GM21786 (cell line): ENCODE data around the gene HMGN1.

Experiments used
- ATAC-seq: cut with Tn5 transposase; IDR thresholded peaks from one replicate; pipeline ENCODE4 v1.9.1; 2021; ENCODE audit not compliant: unreplicated experiment

The HMGN1 gene

DNA sequence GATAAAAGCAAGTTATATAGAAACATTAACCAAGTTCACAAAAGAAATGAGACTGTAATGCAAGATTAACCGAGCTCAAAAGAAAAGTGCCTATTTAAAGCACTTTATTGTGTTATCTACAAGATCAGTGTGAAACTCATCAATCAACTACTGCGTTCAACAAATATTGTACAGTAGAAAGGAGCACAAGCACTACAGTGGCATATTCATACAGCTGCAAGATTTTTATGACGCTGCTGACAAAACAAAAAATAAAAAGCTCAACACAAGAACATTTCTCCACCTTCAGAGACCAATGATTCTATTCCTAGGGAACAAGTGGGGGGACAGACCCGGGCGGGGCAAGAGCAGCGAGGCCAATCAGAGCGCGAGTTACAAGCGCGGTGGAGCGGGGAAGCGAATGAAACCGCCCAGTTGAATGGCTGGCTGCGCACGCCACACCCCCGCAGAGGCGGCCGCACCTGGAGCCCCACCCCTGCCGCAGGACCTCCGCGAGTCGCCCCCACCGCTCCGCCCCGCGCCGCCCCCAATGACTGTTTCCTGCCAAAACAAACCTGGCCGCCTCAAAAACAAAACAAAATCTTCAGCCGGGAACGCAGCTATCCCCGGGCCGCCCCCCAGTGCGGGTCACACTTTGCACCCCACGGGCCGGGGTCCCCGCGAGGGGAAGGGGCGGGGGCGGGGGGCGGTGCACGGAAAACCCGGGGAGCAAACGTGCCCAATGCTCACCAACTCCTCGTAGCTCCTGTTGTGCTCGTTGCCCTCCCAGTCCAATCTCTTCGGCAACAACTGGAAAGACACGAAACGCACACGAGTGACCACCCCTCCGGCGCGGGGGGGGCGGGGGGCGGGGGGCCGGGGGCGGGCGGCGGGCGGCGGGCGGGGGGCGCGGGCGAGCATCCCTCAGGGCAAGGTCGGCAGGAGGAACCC lies 36.5 kb downstream of the HMGN1 start:
- ATAC-seq = peak; percentile 79

- ATAC-seq = no peak
Measured at GRCh38 chr21:39311164-39311563, 37.7 kb downstream of the HMGN1 start.

GRCh38 chr21:39307466-39307865 lies 41.4 kb downstream of the HMGN1 start:
- ATAC-seq = no peak

GRCh38 chr21:39300587-39300986 lies 48.3 kb downstream of the HMGN1 start:
- no peak for ATAC-seq

DNA sequence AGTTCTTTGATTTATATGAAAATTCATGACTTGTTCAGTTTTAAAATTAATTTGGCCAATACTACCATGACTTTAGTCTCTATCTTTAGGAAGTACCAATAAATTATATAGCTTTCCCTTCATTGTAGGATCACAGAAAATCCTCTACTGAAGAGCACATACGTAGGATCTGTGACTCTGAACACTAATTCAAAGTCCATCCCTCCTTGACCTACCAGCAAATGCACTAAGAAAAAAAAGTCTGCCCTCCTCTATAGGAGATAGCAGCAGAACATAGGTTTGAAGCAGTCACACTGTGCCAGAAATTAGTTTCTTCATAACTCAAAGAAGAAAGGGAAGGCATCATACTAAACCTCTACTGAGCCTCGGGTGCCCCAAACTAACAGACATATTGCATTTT lies 52.0 kb downstream of the HMGN1 start:
- no peak for ATAC-seq
